Raji (cell line): ENCODE results near the gene ARAP1.

Source experiments
- POLR2A ChIP-seq: IDR thresholded peaks from 2 replicates; pipeline ENCODE4 v1.6.1; 2011; ENCODE audit warnings: low read depth, low read length, control low read depth; ENCODE audit not compliant: insufficient read depth

ARAP1 gene

DNA sequence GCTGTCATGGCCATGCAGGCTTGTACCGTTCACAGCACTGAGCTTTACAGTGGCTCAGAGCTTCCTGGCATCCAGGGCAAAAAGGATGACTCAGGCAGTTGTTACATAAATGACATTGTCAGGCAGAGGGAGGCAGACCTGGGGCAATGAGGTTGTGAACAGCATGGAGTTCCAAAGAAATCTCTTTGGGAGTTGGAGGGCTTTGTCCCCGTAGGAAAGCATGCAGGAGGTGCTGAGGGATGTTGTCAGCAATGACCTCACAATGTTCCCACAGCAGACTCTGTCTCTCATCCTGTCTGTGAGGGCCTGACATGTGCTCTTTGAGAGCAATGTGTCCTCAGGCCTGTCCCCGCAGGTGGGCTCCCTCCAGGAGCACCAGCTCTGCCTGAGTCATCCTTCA, 52.1 kb downstream of the ARAP1 start:
- TF ChIP-seq POLR2A: no peak

- TF ChIP-seq POLR2A: no peak
Measured at GRCh38 chr11:72697814-72698213, 54.4 kb downstream of the ARAP1 start.

DNA sequence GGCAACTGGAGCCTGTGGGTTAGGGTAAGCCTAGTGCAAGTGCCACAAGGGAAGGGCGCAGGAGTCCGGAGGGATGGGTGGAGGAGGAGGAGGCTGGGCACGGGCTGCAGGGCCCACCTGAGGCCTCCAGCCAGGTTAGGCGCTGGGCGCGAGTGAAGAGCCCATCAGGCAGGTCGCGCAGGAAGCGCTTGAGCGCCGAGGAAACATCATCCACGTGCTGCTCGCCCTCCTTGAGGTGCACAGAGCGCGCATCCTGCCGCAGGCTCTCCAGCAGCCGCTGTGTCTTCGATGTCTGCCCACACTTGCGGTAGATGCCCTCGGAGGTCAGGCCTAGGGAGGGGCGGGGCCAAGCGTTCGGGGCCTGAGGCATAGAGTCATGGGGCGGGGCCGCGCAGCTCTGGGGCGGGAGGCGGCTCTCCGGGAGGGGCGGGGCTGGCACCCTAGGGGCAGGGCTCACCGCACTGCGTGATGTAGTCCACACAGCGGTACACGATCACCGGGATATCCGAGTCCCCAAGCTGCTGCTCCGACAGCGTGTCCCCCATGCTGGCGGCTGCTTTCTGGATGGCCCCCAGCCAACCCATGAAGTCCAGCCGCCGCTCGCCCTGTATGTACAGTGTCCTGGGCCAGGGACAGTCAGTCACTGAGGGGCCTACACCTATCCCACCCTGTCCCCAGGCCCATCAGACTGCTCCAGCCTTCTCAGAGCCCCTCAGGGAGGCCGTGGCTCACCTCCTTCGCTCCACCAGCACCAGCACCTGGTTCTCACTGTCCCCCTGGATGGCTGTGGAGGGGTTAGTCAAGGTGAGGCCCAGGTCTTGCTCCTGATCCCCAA, 55.1 kb downstream of the ARAP1 start:
- no peak for TF ChIP-seq POLR2A

DNA sequence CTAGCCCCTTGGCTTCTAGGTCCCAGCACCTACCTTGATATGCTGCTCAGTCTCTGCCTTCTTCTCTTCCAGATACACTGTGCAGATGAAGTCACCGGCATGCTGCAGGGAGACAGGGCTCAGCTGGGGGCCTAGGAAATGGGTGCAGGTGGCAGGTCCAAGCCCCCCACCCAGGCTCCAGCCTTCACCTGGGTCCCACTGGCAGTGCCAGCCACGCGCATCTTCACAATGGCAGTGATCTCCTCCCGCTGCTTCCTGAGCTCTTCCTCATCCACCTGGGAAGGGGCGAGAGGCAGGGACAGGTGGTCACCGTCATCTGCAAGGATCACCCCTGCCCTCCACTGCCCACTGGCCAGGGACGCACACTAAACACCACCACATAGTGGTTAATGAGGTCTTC, 56.9 kb downstream of the ARAP1 start:
- no peak for TF ChIP-seq POLR2A

- TF ChIP-seq POLR2A: no peak
Measured at GRCh38 chr11:72693271-72693968, 58.8 kb downstream of the ARAP1 start.

DNA sequence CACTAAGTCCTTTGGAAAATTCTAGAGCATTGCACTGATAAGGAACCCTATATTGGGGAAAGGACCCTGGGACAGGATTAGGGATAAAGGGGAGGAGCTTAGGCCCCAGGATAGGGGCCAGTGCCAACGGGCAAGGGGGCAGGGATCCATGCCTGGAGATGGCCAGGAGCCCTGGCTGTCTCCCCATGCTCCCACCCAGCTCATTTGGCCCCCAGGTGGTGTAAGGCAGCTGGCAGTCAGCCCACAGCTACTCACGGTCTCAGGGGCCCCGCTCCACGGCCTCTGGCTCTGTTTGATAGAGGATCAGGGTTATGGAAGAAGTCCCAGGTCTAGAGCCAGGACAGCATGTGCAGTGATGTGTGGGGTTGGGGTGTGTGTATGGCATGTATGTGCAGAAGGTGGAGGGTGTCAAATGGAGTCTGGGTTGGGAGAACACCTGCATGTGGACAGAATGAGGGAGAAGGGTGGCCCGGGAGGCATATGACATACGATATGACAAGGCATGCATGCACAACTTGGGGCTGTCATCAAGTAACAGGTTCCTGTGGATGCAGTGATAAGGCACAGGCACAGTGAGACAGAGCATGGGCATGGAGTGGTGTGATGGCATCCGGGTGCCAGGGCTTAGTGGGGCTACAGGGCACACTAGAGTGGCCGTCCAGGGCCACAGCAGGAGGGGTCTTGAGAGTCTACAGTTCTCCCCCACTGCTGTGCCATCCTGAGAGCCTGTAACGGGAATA, 59.5 kb downstream of the ARAP1 start:
- TF ChIP-seq POLR2A: no peak

- TF ChIP-seq POLR2A: no peak
Measured at GRCh38 chr11:72690166-72690565, 62.0 kb downstream of the ARAP1 start.

- TF ChIP-seq POLR2A: no peak
Measured at GRCh38 chr11:72688929-72689328, 63.3 kb downstream of the ARAP1 start.

GRCh38 chr11:72688486-72688885, 63.7 kb downstream of the ARAP1 start:
- TF ChIP-seq POLR2A: no peak

DNA sequence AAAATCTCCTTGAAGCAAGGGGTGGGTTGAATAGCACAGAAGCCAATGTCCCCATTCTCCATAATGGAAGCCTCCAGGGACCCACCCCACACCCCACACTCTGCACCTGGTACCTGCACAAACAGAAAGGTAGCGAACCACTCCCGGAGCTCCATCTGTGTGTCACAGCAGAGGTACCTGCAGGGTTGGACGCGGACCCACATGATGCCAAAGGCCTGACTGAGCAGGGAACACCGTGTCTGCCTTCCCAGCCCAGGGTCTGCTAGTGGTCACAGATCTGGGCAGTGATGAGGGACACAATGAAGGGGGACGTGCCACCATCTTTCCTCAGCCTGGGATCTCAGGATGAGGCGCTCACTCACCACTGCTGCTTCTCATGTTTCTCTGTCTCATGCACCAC, 64.9 kb downstream of the ARAP1 start:
- no peak for TF ChIP-seq POLR2A

- no peak for TF ChIP-seq POLR2A
Measured at GRCh38 chr11:72686639-72687220, 65.5 kb downstream of the ARAP1 start.

- TF ChIP-seq POLR2A: no peak
Measured at GRCh38 chr11:72685560-72686480, 66.4 kb downstream of the ARAP1 start.

GRCh38 chr11:72684236-72684912, 67.8 kb downstream of the ARAP1 start:
- TF ChIP-seq POLR2A: no peak

DNA sequence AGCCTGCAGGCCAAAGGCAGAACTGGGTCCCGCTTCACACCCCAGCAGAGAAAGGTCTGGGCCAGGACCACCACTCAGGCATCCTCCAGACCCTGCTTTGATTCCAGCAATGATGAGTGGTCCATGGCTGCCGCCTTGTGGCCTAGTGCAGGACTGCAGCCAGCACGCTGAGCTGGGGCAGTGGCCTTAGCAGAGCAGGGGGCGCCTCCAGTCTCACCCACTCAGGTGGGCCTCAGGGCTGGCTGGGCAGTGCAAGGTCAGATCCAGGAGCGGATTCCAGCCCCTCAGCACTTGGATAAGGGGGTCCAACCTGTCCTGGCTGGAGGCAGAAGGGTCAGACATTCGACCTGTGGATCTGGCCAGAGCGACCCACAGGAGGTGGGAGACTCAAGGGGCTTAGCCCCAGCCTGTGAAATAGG, 68.4 kb downstream of the ARAP1 start:
- no peak for TF ChIP-seq POLR2A

GRCh38 chr11:72682858-72683243, 69.4 kb downstream of the ARAP1 start:
- no peak for TF ChIP-seq POLR2A
